GM12801 (cell line): ENCODE data around the gene BMF.

Experiments
- TF ChIP-seq, protein P1 (sequence below): IDR thresholded peaks from one replicate; pipeline ENCODE4 v1.5.1; 2011; ENCODE audit warnings: control low read depth; ENCODE audit not compliant: insufficient read length; ENCODE audit errors: extremely low read depth

The BMF gene

DNA sequence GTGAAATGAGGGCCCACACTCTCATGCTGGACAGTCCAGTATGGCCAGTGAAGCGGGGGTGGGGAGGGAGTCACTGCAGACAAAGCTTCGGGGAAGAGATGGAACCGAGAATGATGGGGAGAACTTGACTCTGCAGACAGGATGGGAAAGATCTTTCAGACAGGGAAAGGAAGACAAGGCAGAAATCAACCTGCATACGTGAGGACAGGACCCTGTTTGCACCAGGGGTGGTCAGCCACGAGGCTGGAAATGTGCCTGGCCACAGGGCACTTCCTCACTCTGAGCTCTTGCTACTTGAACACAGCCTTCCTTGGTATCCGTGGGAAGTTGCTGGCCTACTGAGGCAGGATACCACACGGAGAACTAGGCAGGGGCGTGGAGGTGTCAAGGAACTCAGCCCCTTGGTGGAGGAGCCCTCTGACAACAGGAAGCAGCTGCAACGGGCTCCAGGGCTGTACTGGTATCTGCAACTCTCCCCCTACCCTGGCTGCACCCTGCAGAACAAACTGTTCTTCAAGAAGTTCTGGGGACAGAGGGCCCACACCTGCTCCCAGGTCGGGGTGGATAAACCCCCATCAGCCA, 60.4 kb downstream of the BMF start:
- TF ChIP-seq, protein P1, sequence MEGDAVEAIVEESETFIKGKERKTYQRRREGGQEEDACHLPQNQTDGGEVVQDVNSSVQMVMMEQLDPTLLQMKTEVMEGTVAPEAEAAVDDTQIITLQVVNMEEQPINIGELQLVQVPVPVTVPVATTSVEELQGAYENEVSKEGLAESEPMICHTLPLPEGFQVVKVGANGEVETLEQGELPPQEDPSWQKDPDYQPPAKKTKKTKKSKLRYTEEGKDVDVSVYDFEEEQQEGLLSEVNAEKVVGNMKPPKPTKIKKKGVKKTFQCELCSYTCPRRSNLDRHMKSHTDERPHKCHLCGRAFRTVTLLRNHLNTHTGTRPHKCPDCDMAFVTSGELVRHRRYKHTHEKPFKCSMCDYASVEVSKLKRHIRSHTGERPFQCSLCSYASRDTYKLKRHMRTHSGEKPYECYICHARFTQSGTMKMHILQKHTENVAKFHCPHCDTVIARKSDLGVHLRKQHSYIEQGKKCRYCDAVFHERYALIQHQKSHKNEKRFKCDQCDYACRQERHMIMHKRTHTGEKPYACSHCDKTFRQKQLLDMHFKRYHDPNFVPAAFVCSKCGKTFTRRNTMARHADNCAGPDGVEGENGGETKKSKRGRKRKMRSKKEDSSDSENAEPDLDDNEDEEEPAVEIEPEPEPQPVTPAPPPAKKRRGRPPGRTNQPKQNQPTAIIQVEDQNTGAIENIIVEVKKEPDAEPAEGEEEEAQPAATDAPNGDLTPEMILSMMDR = no peak

DNA sequence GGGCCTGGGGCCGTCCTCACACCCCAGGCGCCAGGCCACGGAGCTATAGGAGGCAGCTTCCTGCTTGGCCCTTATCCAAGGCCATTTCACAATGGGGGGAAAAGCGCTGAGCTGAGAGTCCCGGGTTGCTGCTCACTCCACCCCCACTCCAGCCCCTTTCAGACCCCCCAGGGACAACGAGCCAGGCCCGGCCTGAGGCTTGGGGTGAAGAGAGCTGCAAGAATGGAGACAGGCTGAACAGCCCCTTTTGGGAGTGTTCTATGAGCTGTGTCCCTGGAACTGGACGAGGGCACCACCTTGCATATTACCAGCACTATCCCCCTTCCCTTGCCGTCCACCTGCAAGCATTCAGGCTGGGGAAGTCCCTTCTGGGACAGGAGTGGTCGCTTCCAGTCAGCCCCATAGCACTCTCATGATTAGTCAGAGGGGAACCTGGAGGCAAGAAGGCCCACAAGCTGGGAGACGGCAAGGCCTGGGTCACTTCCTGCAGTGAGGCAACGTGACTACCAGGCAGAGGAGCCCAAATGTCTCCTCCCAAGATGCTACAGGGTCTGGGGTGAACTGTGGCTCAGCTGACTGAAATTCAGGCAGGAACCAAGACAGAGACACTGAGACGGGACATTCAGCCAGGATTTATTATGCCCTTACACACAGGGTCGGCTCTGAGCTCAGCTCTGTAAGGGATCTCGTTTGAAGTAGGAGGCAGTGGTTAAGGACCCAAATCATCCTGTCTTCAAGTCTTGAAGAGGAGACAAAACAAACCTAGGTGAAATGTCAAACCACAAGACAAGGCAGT, 61.1 kb downstream of the BMF start:
- TF ChIP-seq, protein P1 = no peak

DNA sequence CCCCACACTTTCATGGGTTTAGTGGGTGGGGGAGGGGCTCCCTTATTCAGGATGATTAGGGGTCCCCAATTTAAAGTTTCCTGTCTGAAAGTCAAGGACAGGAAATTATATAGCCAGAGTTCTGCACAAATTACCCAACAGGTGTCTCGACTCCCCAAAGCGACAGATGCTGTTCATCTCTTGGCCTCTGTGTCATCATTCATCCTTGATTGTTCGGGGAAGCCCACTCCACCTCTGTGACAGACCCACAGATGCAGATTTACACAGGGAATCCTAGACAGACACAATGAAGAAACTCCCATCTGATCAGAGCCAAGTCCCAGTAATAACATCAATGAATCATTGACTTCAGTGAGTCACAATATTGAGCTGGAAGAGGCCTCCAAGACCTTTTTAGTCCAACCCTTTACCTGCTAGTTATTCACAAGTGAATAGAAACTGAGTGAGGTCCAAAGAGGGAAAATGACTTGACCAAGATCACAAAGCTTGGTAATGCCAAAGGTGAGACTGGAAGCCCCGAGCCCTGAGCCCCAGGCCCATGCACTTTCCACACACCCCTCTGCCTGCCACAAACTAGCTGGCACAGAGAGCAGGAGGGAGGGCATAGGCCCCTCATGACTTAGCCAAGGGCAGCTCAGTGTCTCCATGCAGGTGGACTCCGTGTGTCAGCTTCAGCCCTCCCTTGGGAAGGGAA, 61.8 kb downstream of the BMF start:
- TF ChIP-seq, protein P1 = no peak

DNA sequence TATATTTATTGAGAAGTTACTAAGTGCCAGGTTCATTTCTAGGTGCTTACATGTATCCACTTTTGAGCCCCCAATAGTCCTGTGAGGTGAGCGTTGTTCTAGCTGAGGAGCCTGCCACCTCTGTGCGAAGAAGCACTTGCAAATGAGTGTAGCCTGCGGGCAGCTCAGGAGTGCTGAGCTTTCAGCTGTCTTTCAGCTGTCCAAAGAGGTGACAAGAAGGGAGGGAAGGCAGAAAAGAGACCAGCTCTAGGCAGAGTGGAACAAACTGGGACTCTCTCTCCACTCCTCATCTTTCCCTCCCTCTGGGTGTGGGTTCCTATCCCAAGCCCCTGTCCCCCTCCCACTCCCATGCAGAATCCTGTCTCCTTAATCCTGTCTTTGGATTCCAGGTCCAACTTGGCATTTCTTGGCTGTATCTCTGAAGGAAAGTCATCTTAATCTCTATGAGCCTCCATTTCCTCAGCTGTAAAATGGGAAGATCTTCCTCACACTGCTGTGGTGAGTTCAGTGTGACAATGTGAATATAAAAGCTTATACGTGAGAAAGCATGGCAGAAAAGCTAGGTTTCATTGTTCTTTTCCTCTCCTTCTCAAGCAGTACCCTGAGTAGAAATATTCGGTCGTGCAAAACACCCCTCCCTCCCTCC, 63.0 kb downstream of the BMF start:
- TF ChIP-seq, protein P1 = no peak

DNA sequence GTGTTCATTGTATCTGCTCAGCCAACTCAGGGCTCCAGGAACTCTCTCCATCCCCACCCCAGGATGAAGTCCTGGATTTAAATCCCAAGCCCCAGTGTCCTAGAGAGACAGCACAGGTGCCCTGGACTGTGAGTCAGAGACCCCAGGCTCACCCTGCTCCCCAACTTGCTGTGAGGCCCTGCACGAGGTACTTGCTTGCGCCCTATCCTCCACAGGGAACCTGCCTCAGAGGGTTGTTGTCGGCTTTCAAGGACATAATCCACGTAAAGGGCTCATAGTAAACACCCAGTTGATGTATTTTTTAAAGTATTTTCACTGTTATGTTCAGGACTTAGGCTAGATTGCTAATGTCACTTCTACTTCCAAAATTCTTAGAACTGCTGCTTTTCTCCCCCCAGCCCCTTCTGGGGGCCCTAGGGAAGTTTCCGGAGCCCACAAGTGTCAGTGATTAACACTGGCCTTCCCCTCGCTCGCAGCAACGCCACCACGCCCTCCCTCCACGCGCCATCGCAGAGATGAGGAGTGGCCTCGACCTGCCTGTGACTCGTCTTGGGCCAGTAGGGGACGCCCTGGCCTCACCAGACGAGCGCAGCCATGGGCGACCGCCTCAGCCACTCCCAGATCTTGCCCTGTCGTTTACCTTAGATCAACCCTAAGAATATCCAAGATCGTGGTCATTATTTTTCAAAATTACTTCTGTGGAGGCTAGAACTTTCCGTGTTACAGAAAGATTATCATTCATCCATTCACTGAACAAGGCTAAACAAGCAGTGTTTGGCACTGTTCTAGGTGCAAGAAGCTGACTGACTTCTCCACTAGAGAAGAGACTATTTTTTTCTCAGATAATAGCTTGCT, 63.7 kb downstream of the BMF start:
- TF ChIP-seq, protein P1 = peak; percentile 79

DNA sequence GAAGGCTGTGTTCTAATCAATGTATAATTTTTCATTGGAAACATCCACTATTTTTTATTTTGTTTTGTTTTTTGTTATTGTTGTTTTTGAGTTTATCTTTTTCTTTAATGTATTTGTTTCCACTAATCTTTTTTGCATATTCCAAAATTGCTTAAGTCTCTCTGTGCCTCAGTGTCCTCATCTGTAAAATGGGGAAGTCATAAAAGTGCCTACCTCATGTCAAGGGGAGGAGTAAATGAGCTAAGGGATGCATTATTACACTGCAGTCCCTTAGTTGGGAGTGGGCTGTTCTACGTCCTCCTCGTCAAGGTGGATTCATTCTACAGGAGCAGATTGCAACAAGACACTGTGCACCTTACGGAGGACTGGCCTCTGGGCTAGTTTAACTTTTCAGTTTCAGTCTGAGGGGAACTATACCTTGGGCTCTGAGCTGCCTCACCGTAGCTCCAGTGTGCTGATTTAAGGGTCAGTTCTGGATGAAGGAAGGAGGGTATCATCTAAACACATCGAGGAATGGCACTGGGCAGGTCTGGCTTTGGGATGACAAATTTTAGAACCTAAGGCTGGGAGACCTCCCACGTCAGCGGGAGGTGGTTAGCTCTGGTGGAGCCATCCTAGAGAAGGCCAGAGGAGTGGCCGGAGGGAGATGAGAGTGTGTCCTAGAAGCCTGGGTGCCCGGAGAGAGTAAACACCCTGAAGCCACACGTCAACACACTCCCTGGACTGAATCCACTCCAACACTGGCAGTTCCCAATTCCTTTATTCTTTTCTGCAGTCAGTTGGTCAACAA, 64.6 kb downstream of the BMF start:
- TF ChIP-seq, protein P1 = no peak
